Measurements from ENCODE around the gene FBXL7. TPM values are rescaled to one million over a fixed set of nuclear protein-coding genes. Genes with fewer than 3 reads are reported as not detected.

FBXL7 gene
- total RNA-seq, 6 experiments from 2014 or later, result 0.81 to 1.9 (median 1.3) TPM

DNA sequence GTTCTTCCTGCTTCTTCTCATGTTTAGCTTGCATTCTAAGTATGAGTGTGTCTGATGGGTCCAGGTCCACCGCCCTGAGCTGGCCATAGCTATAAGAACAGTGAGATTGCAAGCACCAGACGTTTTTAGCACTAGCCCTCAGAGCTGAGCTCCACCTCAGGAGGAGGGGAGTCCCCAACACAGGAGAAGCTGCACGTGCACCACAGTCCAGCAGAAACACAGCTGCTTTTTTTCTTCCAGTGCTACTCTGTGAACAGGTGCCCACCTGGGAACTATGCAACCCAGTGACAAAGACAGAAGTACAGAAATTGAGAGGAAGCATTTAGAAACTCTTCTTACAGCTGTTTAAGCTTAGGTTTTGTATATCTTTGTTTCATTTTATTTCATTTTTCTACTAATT is 380.2 kb downstream of the FBXL7 start:
- no peak for DNase-seq
- no peak overlapping the region for H3K4me3 ChIP-seq
- WGBS (ENCODE audit: insufficient coverage, low coverage, low lambda C conversion rate, missing lambda C conversion rate), result 63% methylated on average over 3 of the region's 3 CpGs
- H3K27ac ChIP-seq, result no peak overlapping the region
- no peak for ATAC-seq
- no peaks in the 10 kb centered on the region for H3K4me1 ChIP-seq
- no peaks in the 10 kb centered on the region for H3K36me3 ChIP-seq
- H3K27me3 ChIP-seq, result no peaks in the 10 kb centered on the region
- intact Hi-C loops (cut with DNase I), result no loop called here
- no peak for TF ChIP-seq POLR2A (IDR thresholded peaks at IDR 0.05)
- H3K9me3 ChIP-seq, result no peaks in the 10 kb centered on the region

DNA sequence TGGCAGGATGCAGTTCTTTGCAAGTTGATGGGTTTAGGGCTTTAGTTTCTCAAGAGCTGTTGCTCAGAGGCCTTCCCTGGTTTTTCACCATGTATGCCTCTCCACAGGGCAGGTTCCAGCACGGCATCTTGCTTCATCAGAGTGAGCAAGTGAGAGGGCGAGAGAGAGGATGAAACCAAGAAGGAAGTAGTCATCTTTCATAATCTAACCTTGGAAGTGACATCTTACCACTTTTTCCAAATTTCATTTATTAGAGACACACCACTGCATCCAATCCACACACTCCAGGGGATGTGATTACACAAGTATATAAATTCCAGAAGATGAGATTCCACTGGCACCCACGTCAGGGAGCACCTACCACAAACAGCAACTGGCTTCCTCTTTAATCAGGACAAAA is 385.2 kb downstream of the FBXL7 start:
- 36% methylated on average over 2 of the region's 3 CpGs for WGBS (ENCODE audit: insufficient coverage, low coverage, low lambda C conversion rate, missing lambda C conversion rate)
- ATAC-seq, result no peak
- H3K27ac ChIP-seq, result no peak overlapping the region

GRCh38 chr5:15886156-15886555 is 386.2 kb downstream of the FBXL7 start:
- intact Hi-C loops (cut with DNase I), result no loop called here
- H3K36me3 ChIP-seq, result no peaks in the 10 kb centered on the region
- H3K4me1 ChIP-seq, result no peaks in the 10 kb centered on the region
- H3K4me3 ChIP-seq, result no peak overlapping the region
- WGBS (ENCODE audit: insufficient coverage, low coverage, low lambda C conversion rate, missing lambda C conversion rate), result 56% methylated on average over 1 of the region's 1 CpG
- no peaks in the 10 kb centered on the region for H3K27me3 ChIP-seq
- DNase-seq, result no peak
- no peak for ATAC-seq
- TF ChIP-seq POLR2A (IDR thresholded peaks at IDR 0.05), result no peak
- TF ChIP-seq, protein P1, sequence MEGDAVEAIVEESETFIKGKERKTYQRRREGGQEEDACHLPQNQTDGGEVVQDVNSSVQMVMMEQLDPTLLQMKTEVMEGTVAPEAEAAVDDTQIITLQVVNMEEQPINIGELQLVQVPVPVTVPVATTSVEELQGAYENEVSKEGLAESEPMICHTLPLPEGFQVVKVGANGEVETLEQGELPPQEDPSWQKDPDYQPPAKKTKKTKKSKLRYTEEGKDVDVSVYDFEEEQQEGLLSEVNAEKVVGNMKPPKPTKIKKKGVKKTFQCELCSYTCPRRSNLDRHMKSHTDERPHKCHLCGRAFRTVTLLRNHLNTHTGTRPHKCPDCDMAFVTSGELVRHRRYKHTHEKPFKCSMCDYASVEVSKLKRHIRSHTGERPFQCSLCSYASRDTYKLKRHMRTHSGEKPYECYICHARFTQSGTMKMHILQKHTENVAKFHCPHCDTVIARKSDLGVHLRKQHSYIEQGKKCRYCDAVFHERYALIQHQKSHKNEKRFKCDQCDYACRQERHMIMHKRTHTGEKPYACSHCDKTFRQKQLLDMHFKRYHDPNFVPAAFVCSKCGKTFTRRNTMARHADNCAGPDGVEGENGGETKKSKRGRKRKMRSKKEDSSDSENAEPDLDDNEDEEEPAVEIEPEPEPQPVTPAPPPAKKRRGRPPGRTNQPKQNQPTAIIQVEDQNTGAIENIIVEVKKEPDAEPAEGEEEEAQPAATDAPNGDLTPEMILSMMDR (IDR thresholded peaks at IDR 0.05), result no peak
- H3K27ac ChIP-seq, result no peak overlapping the region
- no peaks in the 10 kb centered on the region for H3K9me3 ChIP-seq

More for the DNA sequence above, 385.2 kb downstream of the FBXL7 start:
- no peak for TF ChIP-seq POLR2A (IDR thresholded peaks at IDR 0.05)
- TF ChIP-seq, protein P1 (IDR thresholded peaks at IDR 0.05), result no peak
- intact Hi-C loops (cut with DNase I), result no loop called here
- Histone ChIP-seq H3K36me3 (no peaks in the 10 kb centered on the region), H3K27me3 (no peaks in the 10 kb centered on the region), H3K9me3 (no peaks in the 10 kb centered on the region), H3K4me3 (no peak overlapping the region), H3K4me1 (no peaks in the 10 kb centered on the region)
- DNase-seq, result no peak

DNA sequence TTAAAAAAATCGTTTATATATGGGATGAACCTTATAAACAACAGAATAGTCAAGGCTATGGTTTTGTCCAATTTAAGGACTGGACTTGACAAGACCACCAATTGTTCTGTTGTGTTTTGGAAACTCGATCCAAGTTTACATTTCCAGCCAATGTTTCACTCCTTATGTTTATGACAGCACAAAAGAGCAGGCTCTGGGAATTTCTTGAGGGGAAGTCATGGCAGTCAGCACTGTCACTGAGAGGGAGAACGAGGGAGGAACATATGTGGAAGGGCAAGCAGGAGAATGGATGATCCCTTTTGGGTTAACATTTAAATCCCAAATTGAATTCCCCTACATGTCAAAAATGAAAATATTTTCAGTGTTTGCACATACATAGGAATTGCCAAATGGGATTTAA is 387.1 kb downstream of the FBXL7 start:
- no peak for DNase-seq
- Histone ChIP-seq H3K4me1 (no peaks in the 10 kb centered on the region), H3K27ac (no peak overlapping the region), H3K4me3 (no peak overlapping the region), H3K36me3 (no peaks in the 10 kb centered on the region), H3K9me3 (no peaks in the 10 kb centered on the region), H3K27me3 (no peaks in the 10 kb centered on the region)
- no peak for ATAC-seq
- intact Hi-C loops (cut with DNase I), result no loop called here
- no peak for TF ChIP-seq POLR2A (IDR thresholded peaks at IDR 0.05)
- TF ChIP-seq, protein P1 (IDR thresholded peaks at IDR 0.05), result no peak
- WGBS (ENCODE audit: insufficient coverage, low coverage, low lambda C conversion rate, missing lambda C conversion rate), result 40% methylated on average over 3 of the region's 3 CpGs

DNA sequence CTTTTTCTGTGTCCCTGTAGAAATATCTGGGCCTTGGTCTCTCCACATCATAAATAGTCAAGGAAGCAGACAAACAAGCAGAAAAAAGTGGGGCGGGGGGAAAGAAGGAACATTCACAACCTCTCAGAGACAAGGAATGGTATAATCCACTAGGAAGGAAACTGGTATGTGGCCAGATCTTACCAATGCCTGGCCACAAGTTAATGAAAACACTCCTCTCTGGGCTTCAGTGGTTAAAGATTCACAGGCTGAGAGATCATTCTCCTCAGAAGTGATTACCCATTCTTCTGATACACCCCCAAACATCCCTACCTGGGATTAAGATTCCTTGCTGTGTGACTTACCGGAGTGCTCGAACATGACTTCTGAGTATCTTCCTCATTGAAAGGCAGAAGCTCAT is 389.0 kb downstream of the FBXL7 start:
- H3K27me3 ChIP-seq, result no peaks in the 10 kb centered on the region

DNA sequence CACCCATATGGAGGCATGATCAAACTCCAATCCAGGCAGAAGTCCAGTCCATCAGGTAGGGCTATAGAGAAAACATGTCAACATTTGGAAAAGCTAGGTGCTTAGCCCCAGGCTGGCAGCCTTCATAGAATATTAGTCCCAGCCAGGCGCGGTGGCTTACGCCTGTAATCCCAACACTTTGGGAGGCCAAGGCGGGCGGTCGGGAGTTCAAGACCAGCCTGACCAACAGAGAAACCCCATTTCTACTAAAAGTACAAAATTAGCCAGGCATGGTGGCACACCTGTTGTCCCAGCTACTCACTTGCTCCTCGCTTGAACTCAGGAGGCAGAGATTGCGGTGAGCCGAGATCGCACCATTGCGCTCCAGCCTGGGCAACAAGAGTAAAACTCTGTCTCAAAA is 393.9 kb downstream of the FBXL7 start:
- Histone ChIP-seq H3K27ac (no peak overlapping the region), H3K27me3 (no peaks in the 10 kb centered on the region), H3K9me3 (no peaks in the 10 kb centered on the region), H3K4me1 (no peaks in the 10 kb centered on the region), H3K4me3 (no peak overlapping the region), H3K36me3 (no peaks in the 10 kb centered on the region)
- WGBS (ENCODE audit: insufficient coverage, low coverage, low lambda C conversion rate, missing lambda C conversion rate), result 86% methylated on average over 11 of the region's 11 CpGs
- DNase-seq (no peak), ATAC-seq (no peak)
- TF ChIP-seq, protein P1 (IDR thresholded peaks at IDR 0.05), result no peak
- TF ChIP-seq POLR2A (IDR thresholded peaks at IDR 0.05), result no peak
- intact Hi-C loops (cut with DNase I), result no loop called here

More for the DNA sequence above, 389.0 kb downstream of the FBXL7 start:
- no peak overlapping the region for H3K27ac ChIP-seq
- no peak for TF ChIP-seq POLR2A (IDR thresholded peaks at IDR 0.05)
- 59% methylated on average over 3 of the region's 3 CpGs for WGBS (ENCODE audit: insufficient coverage, low coverage, low lambda C conversion rate, missing lambda C conversion rate)
- H3K36me3 ChIP-seq, result no peaks in the 10 kb centered on the region
- H3K4me3 ChIP-seq, result no peak overlapping the region
- intact Hi-C loops (cut with DNase I), result no loop called here
- no peaks in the 10 kb centered on the region for H3K4me1 ChIP-seq
- DNase-seq, result no peak
- H3K9me3 ChIP-seq, result no peaks in the 10 kb centered on the region
- no peak for ATAC-seq

All from right lobe of liver (tissue), 6 donors.